B cell (primary cell): ENCODE results near the gene MTCL1.

Experiments
- CTCF ChIP-seq: fragments of 200-600 bp; IDR thresholded peaks from one replicate; pipeline ENCODE4 v1.8.0; 2022; ENCODE audit warnings: antibody characterized with exemption, mild to moderate bottlenecking
- EZH2 ChIP-seq: IDR thresholded peaks from 2 replicates; pipeline ENCODE4 v1.6.1; 2012; ENCODE audit warnings: borderline replicate concordance, low read depth, mild to moderate bottlenecking, moderate library complexity, low read length; ENCODE audit not compliant: insufficient read depth, poor library complexity, severe bottlenecking

GRCh38 chr18:8658858-8659485 is 46.4 kb upstream of the MTCL1 start:
- TF ChIP-seq CTCF, result no peak
- no peak for TF ChIP-seq EZH2
